Retinal pigment epithelial cell (primary cell): ENCODE results near the gene PSEN2.
A peak's percentile ranks its signal among the peaks of the same experiment; 100 is the strongest.

ENCODE experiments used
- DNase-seq: peaks from one replicate; pipeline ENCODE4 v3.0.0-alpha.2; 2010; ENCODE audit warnings: low read depth
- H3K4me3 ChIP-seq: 2 replicates; pipeline ENCODE4 v1.5.1; 2011; ENCODE audit warnings: mild to moderate bottlenecking, low read length, control low read depth, moderate library complexity
- TF ChIP-seq, protein P1 (sequence below): conservative IDR thresholded peaks from 2 replicates; pipeline ENCODE4 v1.5.1; 2011; ENCODE audit warnings: low read depth, low read length, control low read depth, inconsistent platforms

The PSEN2 gene

DNA sequence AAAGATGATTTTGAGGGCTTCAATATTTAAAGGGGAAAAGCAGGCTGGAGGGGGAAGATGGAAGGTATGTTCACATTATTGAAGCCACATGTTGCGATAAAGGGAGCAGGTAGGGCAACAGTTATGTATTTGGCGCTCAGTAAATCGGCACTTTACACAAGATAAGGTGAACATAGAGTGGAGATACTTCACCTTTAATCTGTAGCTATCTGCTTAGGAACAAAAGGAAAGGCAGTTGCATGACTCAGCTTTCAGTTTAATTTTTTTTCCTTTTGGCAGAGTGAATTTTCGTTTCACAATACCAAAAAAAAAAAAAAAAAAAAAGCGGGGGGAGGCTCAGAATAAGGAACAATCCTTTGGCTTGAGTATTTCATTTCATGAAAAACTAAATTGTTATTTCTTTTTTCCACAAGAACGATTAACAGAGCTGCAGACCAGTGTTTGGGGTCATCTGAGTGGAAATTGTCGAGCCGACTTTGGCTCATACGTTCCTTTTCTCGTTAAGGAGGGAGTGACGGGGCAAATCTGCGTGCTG, 68.6 kb downstream of the PSEN2 start:
- DNase-seq: peak; percentile 18
- TF ChIP-seq, protein P1, sequence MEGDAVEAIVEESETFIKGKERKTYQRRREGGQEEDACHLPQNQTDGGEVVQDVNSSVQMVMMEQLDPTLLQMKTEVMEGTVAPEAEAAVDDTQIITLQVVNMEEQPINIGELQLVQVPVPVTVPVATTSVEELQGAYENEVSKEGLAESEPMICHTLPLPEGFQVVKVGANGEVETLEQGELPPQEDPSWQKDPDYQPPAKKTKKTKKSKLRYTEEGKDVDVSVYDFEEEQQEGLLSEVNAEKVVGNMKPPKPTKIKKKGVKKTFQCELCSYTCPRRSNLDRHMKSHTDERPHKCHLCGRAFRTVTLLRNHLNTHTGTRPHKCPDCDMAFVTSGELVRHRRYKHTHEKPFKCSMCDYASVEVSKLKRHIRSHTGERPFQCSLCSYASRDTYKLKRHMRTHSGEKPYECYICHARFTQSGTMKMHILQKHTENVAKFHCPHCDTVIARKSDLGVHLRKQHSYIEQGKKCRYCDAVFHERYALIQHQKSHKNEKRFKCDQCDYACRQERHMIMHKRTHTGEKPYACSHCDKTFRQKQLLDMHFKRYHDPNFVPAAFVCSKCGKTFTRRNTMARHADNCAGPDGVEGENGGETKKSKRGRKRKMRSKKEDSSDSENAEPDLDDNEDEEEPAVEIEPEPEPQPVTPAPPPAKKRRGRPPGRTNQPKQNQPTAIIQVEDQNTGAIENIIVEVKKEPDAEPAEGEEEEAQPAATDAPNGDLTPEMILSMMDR: no peak
- peak overlapping the region; percentile 68 for H3K4me3 ChIP-seq

- DNase-seq: no peak
- H3K4me3 ChIP-seq: peak overlapping the region; percentile 68
- TF ChIP-seq, protein P1: no peak
Observed at GRCh38 chr1:226939438-226940028, 69.1 kb downstream of the PSEN2 start.

- TF ChIP-seq, protein P1: no peak
- peak; percentile 97 for DNase-seq
- peak within 1 kb of the TSS; percentile 68 for H3K4me3 ChIP-seq
Observed at GRCh38 chr1:226940029-226940805, 69.8 kb downstream of the PSEN2 start, which contains the start of gene COQ8A. TSS of gene COQ8A (plus strand) at chr1:226940294. CDS start at chr1:226961386, 21,092 bp downstream.

DNA sequence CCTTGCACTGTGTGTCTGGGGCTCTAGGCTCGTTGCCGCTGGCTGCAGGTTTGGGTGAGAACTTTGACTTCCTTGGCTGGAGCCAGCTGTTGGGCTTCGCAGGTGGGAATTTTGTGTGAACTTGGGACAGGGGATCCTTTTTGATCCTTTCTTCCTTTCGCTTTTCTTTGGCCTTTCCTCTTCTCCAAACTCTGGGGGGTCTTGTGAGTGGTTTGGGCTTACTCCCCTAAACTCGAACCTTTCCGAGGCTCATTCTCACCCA, 70.3 kb downstream of the PSEN2 start:
- H3K4me3 ChIP-seq: peak overlapping the region; percentile 66
- DNase-seq: no peak
- TF ChIP-seq, protein P1: no peak

DNA sequence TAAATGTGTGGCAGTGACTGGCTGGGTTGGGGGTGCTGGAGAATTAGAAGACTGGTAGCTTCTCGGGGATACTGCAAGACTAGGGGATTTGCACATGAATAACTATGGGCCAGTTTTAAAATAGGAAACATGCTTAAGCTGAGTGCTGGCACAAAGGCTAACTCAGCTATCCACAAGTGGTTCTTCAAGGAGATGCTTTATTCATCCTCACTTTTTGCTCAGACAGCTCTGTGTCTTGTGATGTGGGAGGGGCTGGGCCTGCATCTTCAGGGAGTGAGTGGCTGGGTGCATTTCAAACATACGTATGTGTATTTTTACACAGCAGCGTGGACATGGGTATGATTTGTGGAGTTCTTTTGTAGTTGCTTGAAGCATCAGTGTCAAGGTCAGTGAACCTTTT, 72.0 kb downstream of the PSEN2 start:
- H3K4me3 ChIP-seq: no peak overlapping the region
- TF ChIP-seq, protein P1: no peak
- DNase-seq: no peak

DNA sequence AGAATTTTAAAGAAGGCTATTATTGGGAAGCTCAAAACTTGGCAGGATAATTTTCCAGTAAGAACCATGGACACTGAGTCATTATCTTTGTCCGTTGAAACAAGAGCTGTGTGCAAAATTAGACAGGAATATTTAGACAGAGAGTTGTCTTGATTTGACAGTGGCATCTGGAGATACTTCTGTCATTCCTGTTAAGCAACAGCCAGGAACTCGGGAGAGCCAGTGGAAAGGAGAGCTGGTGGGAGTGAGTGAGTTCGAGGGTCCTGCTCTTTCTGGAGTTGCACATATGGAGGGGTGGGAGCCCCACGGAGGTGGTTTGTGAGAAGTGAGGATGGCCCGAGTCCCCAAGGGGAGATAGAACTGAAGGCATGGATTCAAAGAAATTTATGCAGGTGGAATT, 72.7 kb downstream of the PSEN2 start:
- TF ChIP-seq, protein P1: no peak
- DNase-seq: no peak
- no peak overlapping the region for H3K4me3 ChIP-seq

DNA sequence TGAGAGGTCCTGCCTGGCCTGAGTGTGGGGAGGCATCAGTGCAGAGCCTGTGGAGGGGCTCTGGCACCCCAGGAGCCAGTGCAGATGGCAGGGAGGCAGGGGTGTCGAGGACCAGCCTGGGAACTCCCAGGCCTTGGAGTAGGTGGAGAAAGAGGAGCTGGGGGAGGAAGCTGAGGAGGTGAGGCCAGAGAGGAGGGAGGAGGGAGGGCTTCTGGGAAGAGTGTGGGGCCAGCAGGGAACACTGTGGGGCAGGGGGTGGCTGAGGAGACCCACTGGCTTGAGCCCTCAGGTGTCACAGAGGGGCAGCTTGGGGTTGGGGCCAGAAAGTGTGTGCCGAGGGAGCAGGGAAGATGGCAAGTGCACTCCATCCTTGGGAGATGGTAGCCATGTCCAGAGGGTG, 73.5 kb downstream of the PSEN2 start:
- TF ChIP-seq, protein P1: no peak
- no peak overlapping the region for H3K4me3 ChIP-seq
- DNase-seq: no peak
